Activated CD4-positive, alpha-beta T cell treated with anti-CD3 and anti-CD28 coated beads, Interleukin-2, amount 10 ng/mL, durations not matched to agents 7 days and 5 days (primary cell): ENCODE data around the gene BMPER. TPM values are rescaled to one million over a fixed set of nuclear protein-coding genes. Genes with fewer than 3 reads are reported as not detected.
"Not testable (repeated sequence)": the region's sequence is repeated elsewhere in the genome, so short reads cannot be mapped to it uniquely, and the experiment has no call there.

ENCODE experiments used
- CTCF ChIA-PET: fragments of 350-600 bp; sonication (Branson Sonifier 250); formaldehyde crosslinking; loops from one replicate; lab custom pipeline; 2021; ENCODE audit warnings: antibody characterized with exemption; lab: Charles Lee
- POLR2A ChIA-PET: fragments of 350-600 bp; sonication (Branson Sonifier 250); formaldehyde crosslinking; loops from one replicate; lab custom pipeline; 2021; ENCODE audit warnings: antibody characterized with exemption; lab: Charles Lee
- DNase-seq: peaks from one replicate; pipeline ENCODE4 v3.0.0-alpha.2; 2020
- H3K27ac Mint-ChIP-seq: one replicate; pipeline ENCODE4 v1.8.0; 2021; ENCODE audit warnings: mild to moderate bottlenecking, moderate library complexity, mixed read lengths
- H3K27me3 Mint-ChIP-seq: one replicate; pipeline ENCODE4 v1.8.0; 2021; ENCODE audit warnings: mixed read lengths
- H3K36me3 Mint-ChIP-seq: one replicate; pipeline ENCODE4 v1.8.0; 2021; ENCODE audit warnings: low read depth, mixed read lengths
- H3K4me1 Mint-ChIP-seq: one replicate; pipeline ENCODE4 v1.8.0; 2021; ENCODE audit warnings: mixed read lengths
- H3K4me3 Mint-ChIP-seq: one replicate; pipeline ENCODE4 v1.8.0; 2021; ENCODE audit warnings: mild to moderate bottlenecking, moderate library complexity, mixed read lengths
- H3K9me3 Mint-ChIP-seq: one replicate; pipeline ENCODE4 v1.8.0; 2021; ENCODE audit warnings: mixed read lengths
- total RNA-seq, 2 experiments: library from RNA; stranded (reverse); gene quantifications; one replicate each; pipeline ENCODE4 v1.2.3, GENCODE V29; 2021

BMPER gene
- total RNA-seq, 2 experiments from 2014 or later = not detected

DNA sequence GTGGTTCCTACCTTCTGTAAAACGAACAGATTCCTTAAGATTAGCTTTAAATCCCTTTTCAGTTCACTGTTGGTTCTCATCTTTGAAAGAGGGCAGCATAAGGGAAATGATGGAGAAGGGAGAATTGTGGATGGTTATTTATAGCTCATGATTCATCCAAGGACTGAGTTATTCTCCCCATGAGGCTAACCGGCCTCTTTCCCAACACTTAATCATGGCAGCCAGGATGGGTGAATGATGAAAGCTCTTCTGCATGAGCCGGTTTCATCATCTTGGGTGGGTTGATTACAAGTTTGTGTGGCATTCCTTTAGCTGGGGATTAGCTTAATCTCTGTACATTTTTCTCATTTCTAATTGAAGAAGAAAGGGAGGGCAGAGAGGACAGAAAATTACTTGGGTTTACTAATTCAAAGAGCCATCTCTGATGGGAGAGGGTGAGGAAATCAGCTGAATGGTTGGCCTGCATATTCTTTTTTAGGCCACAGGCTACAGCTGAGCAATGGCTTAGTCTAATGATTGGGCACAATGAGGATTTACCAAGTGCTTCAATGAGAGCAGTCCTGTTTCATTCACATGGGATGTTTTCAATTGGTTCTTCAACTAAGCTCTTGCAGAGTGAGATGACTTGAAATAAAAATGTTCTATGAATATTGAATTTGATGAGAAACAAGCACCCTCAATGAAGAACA is 250.0 kb downstream of the BMPER start:
- CTCF ChIA-PET = interaction anchor here (1.0 kb wide), 1 partner anchor 19 kb away, joined by 3 read pairs; no protein-coding TSS in a partner anchor

DNA sequence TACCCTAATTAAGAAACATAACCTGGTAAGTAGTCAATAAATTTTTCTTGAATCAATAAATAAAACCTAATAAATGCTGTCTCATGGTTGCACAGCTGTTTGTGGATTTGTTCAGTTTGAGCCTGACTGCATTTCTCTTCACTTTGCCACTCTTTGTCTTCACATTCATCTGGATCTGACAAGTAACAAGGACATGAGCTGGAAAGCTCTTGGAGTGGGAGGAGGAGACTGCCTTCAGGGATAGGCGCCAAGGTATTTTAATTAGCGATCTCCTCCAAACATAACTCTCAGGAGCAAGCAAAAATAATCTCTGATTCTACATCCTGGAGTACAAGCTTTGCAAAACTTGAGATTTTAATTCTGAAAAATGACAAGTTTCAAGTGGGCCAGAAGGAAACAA is 251.0 kb downstream of the BMPER start:
- ChIA-PET POLR2A (no interaction called here), CTCF (interaction anchor here (1.0 kb wide), 1 partner anchor 20 kb away, joined by 3 read pairs; no protein-coding TSS in a partner anchor)
- Mint-ChIP-seq H3K36me3 (no peaks in the 10 kb centered on the region), H3K4me3 (no peak overlapping the region), H3K27me3 (no peaks in the 10 kb centered on the region), H3K27ac (no peak overlapping the region), H3K9me3 (no peaks in the 10 kb centered on the region), H3K4me1 (no peaks in the 10 kb centered on the region)
- DNase-seq = no peak

More for the DNA sequence above, 250.0 kb downstream of the BMPER start:
- Mint-ChIP-seq H3K27ac (no peak overlapping the region), H3K4me1 (no peaks in the 10 kb centered on the region), H3K27me3 (no peaks in the 10 kb centered on the region), H3K4me3 (no peak overlapping the region), H3K9me3 (no peaks in the 10 kb centered on the region), H3K36me3 (no peaks in the 10 kb centered on the region)
- DNase-seq = no peak
- POLR2A ChIA-PET = no interaction called here

DNA sequence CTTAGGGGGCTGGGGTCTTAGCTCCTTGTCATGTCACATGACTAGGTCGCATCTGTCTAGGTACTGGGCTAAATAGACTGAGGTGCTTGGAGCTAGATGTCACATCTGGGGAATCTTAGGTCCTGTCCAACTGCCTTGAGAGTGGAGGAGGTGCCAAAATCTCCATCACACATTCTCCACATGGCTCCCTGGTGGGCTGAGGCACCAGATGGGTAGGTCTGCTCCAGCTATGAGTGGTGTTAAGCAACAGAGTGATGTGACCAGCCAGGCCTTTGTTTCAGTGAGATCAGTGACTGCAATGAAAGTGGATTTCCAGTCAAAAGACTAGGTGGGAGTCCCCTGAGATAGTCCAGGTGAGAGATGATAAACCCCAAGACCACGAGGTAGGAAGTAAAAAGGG is 251.8 kb downstream of the BMPER start:
- H3K27ac Mint-ChIP-seq = no peak overlapping the region
- ChIA-PET POLR2A (no interaction called here), CTCF (no interaction called here)

DNA sequence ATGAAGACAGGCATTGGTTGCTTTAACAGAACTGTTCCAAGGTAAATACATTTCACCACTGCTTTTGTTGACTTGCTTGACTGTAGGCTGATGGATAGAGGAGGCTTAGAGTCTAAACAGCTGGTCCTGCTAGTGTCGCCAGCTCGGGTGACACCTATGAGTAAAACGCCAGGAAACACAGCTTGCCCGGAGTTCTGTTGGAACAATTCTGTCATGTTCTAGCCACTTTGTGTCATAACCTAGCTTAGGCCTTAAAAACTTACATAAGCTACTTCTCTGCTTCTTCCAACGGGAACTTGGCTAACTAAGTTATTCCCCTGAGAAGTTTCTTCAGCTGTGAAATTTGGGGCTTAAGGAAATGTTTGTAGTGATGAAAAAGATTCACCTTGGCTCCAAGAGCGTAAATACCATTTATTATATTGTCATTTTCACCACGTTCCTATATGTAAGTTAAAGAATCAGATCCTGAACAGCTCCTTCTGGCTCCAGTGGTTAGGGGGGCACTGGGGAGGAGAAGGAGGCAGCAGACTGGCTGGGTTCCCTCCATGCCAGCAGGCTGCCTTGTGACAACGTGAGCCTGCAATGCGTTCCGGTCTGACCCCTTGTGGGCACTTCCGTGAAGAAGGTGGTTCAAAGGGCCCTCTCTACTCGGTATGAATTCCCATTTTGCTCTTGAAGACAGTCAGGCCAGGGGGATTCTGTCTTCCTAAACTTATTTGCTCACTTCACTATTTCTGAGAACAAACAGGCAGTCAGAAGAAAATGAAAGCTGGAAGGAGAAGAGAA is 253.2 kb downstream of the BMPER start:
- Mint-ChIP-seq H3K4me1 (no peaks in the 10 kb centered on the region), H3K27me3 (no peaks in the 10 kb centered on the region), H3K4me3 (no peak overlapping the region), H3K27ac (no peak overlapping the region), H3K36me3 (no peaks in the 10 kb centered on the region), H3K9me3 (peaks cover 1% of the 10 kb centered on the region)
- ChIA-PET CTCF (no interaction called here), POLR2A (no interaction called here)
- no peak for DNase-seq

More for the DNA sequence above, 251.8 kb downstream of the BMPER start:
- DNase-seq = no peak
- H3K4me3 Mint-ChIP-seq = no peak overlapping the region
- peaks cover 1% of the 10 kb centered on the region for H3K9me3 Mint-ChIP-seq
- no peaks in the 10 kb centered on the region for H3K27me3 Mint-ChIP-seq
- H3K4me1 Mint-ChIP-seq = no peaks in the 10 kb centered on the region
- no peaks in the 10 kb centered on the region for H3K36me3 Mint-ChIP-seq

DNA sequence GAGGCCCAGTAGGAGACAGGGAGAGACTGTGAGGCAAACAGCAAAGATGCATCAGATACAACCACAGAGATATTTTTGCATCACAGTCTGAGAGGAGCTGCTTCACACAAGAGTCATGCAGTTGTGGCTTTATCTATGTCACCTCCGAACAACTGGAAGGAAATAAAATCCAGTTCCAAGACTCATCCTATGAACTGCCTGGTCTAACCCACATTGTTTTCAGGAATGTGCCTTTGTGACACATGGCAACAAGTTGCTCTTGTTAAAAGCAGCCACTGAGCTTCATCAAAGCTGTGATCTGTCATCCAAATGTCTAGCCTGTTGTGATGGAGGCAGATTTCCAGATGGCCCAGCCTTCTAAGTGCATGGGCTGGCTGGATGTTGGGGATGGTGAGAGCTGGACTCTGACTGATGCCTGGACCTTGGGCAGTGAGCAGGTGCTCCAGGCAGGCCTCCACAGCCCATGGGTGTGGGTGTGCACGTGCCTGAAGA is 255.0 kb downstream of the BMPER start:
- CTCF ChIA-PET = no interaction called here

DNA sequence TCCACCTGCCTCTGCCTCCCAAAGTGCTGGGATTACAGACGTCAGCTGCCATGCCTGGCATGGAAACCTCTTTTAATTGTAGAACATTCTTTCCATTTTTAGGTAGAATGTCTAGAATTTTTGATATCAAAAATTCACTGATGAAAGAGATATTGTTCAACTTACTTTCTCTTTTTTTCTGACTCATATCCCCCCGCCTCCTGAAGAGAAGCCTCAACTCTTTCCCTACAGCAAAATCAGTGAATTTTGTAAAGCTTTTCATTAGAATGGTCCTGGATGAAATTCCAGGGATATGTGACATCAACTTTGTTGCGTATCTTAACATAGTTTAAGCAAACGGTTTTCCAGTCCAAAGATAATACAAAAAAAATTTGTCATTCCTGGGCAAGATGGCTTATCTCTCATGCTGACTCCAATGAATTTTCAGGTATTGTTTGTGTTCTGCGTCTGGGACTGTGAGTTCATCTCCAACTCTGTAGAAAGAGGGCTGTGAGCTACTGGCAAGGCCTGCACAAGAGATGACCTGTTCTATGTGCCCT is 256.8 kb downstream of the BMPER start:
- ChIA-PET POLR2A (no interaction called here), CTCF (no interaction called here)
- no peaks in the 10 kb centered on the region for H3K27me3 Mint-ChIP-seq

More for the DNA sequence above, 255.0 kb downstream of the BMPER start:
- DNase-seq = no peak
- POLR2A ChIA-PET = no interaction called here
- peaks cover 1% of the 10 kb centered on the region for H3K9me3 Mint-ChIP-seq
- H3K4me3 Mint-ChIP-seq = no peak overlapping the region
- no peaks in the 10 kb centered on the region for H3K4me1 Mint-ChIP-seq
- no peak overlapping the region for H3K27ac Mint-ChIP-seq
- H3K36me3 Mint-ChIP-seq = no peaks in the 10 kb centered on the region
- no peaks in the 10 kb centered on the region for H3K27me3 Mint-ChIP-seq

DNA sequence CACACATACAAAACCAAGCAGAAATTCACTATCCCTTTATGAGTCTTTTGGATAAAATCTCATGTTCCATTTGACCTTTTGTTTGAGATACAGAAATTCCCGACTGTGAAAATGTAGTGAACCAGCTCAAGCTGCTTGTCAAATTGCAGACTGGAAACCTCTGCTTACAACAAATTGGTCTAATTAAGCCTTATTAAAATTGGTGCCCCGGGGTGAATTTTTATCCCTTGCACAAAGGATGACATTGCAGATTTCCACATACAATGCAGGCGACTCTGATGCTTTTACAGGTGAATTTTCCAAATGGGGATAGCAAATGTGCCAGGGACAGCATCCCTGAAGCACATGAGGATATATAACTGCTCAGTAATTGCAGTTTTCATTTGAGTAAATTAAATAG is 257.3 kb downstream of the BMPER start:
- Mint-ChIP-seq H3K4me3 (no peak overlapping the region), H3K36me3 (no peaks in the 10 kb centered on the region), H3K27me3 (no peaks in the 10 kb centered on the region), H3K9me3 (peaks cover 1% of the 10 kb centered on the region), H3K27ac (no peak overlapping the region), H3K4me1 (no peaks in the 10 kb centered on the region)
- ChIA-PET POLR2A (no interaction called here), CTCF (no interaction called here)
- no peak for DNase-seq

More for the DNA sequence above, 256.8 kb downstream of the BMPER start:
- Mint-ChIP-seq H3K9me3 (peaks cover 1% of the 10 kb centered on the region), H3K27ac (no peak overlapping the region), H3K4me1 (no peaks in the 10 kb centered on the region), H3K4me3 (no peak overlapping the region), H3K36me3 (no peaks in the 10 kb centered on the region)
- DNase-seq = no peak

DNA sequence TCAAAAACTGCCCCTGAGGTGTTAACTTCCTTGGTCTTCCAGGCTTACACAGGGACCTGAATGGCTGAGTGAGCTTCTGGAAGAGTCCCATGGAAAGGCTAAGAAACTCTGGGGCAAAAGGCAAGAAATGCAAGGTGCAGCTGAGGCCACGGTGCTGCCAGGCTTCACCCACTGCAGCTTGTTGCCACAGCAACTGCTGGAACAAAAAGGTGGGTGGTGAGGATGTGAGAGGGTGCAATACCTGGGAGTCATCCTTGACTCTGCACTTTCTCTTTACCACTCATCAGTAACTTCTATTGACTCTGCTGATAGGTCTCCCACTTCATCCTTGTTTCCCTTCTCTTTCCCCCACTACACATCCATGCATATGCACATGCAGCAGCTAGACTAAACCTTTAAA is 258.6 kb downstream of the BMPER start:
- H3K9me3 Mint-ChIP-seq = peaks cover 1% of the 10 kb centered on the region
- DNase-seq = no peak
- no peaks in the 10 kb centered on the region for H3K27me3 Mint-ChIP-seq
- no peak overlapping the region for H3K4me3 Mint-ChIP-seq
- POLR2A ChIA-PET = no interaction called here
- H3K36me3 Mint-ChIP-seq = no peaks in the 10 kb centered on the region
- CTCF ChIA-PET = no interaction called here
- H3K27ac Mint-ChIP-seq = no peak overlapping the region
- H3K4me1 Mint-ChIP-seq = no peaks in the 10 kb centered on the region

DNA sequence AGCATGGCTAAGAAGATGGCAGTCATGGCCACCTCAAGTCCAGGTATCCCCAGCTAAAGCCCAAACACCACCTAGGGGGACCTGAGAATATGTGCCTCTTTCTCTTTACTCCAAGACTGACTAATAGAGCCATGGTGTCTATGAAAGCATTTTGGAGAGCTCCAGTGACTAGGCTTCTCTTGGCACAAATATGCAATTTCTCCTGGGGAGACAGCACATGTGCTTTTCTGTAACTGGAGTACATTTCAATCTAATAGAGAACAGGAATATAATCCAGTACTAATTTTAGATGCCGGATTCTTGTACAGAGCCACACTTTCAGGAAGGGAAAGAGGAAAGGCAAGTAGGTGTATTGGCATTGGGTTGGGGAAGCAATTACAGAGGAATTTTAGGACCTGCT is 260.1 kb downstream of the BMPER start:
- POLR2A ChIA-PET = no interaction called here
- Mint-ChIP-seq H3K9me3 (peaks cover 1% of the 10 kb centered on the region), H3K27me3 (no peaks in the 10 kb centered on the region), H3K4me1 (no peaks in the 10 kb centered on the region), H3K36me3 (no peaks in the 10 kb centered on the region), H3K4me3 (no peak overlapping the region), H3K27ac (no peak overlapping the region)
- DNase-seq = no peak
- CTCF ChIA-PET = no interaction called here

DNA sequence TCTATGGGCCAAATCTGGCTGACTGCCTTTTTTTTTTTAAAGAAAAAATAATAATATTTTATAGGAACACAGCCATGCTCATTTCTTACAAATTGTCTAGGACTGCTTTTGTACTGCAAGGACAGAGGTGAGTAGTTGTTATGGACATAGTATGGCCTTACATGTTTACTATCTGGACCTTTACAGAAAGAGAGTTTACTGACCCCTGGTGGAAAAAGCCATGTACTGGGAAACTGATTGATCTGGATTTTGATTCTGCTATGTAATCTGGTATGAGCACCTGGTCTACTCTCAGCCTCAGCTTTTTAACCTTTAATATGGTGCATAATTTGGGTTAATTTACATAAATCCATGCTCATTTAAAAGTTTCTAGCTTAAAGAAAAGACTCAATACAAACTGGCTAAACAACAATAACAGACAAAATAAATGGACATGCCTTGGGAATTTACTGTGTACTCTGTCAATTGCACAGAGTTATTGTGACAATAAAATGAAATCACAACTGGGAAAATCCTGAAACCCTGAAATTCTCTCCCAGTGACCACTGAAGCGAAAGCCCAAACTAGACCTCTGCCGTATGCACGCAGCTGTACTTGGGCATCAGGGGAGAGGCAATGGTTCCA is 260.7 kb downstream of the BMPER start:
- CTCF ChIA-PET = no interaction called here
- H3K4me3 Mint-ChIP-seq = no peak overlapping the region
- POLR2A ChIA-PET = no interaction called here
- no peaks in the 10 kb centered on the region for H3K4me1 Mint-ChIP-seq
- H3K27ac Mint-ChIP-seq = no peak overlapping the region
- no peaks in the 10 kb centered on the region for H3K36me3 Mint-ChIP-seq
- H3K27me3 Mint-ChIP-seq = no peaks in the 10 kb centered on the region
- peaks cover 1% of the 10 kb centered on the region for H3K9me3 Mint-ChIP-seq
- no peak for DNase-seq

DNA sequence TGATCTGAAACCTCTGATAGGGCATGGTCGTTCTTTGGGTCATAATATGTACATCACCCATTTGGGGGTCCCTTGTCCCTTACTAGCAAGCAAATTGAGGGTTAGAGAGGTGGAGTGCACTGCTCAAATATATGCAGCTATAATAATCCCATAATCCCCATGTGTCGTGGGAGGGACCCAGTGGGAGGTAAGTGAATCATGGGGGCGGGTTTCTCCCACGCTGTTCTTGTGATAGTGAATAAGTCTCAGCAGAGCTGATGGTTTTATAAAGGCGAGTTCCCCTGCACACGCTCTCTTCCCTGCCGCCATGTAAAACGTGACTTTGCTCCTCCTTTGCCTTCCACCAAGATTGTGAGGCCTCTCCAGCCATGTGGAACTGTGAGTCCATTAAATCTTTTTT is 262.7 kb downstream of the BMPER start:
- Mint-ChIP-seq H3K9me3 (no peaks in the 10 kb centered on the region), H3K4me1 (no peaks in the 10 kb centered on the region), H3K27ac (no peak overlapping the region), H3K36me3 (no peaks in the 10 kb centered on the region), H3K4me3 (no peak overlapping the region), H3K27me3 (no peaks in the 10 kb centered on the region)
- ChIA-PET CTCF (no interaction called here), POLR2A (no interaction called here)
- DNase-seq = no peak

DNA sequence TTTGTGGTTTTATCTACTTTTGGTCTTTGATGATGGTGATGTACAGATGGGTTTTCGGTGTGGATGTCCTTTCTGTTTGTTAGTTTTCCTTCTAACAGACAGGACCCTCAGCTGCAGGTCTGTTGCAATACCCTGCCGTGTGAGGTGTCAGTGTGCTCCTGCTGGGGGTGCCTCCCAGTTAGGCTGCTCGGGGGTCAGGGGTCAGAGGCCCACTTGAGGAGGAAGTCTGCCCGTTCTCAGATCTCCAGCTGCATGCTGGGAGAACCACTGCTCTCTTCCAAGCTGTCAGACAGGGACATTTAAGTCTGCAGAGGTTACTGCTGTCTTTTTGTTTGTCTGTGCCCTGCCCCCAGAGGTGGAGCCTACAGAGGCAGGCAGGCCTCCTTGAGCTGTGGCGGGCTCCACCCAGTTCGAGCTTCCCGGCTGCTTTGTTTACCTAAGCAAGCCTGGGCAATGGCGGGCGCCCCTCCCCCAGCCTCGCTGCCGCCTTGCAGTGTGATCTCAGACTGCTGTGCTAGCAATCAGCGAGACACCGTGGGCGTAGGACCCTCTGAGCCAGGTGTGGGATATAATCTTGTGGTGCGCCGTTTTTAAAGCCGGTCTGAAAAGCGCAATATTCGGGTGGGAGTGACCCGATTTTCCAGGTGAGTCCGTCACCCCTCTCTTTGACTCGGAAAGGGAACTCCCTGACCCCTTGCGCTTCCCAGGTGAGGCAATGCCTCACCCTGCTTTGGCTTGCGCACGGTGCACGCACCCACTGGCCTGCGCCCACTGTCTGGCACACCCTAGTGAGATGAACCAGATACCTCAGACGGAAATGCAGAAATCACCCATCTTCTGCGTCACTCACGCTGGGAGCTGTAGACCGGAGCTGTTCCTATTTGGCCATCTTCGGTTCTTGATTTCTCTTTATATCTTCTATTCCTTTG is 269.6 kb downstream of the BMPER start:
- DNase-seq, H3K27me3 Mint-ChIP-seq, H3K4me3 Mint-ChIP-seq, H3K9me3 Mint-ChIP-seq, H3K4me1 Mint-ChIP-seq, H3K27ac Mint-ChIP-seq, POLR2A ChIA-PET, CTCF ChIA-PET, H3K36me3 Mint-ChIP-seq: not testable (repeated sequence)
